H1 (cell line): Measurements from ENCODE around the gene RFX2. TPM values are rescaled to one million over a fixed set of nuclear protein-coding genes. Genes with fewer than 3 reads are reported as not detected.

Experiments used
- CTCF ChIA-PET: fragments of 300-600 bp; sonication (Branson Sonifier 250); formaldehyde crosslinking; loops from one replicate; lab custom pipeline; 2021; ENCODE audit not compliant: partially characterized antibody; lab: Charles Lee
- POLR2A ChIA-PET: fragments of 300-600 bp; sonication (Branson Sonifier 250); formaldehyde crosslinking; loops from one replicate; lab custom pipeline; 2021; ENCODE audit warnings: inconsistent platforms; ENCODE audit not compliant: partially characterized antibody; lab: Charles Lee
- DNase-seq, 2 experiments: peaks; one replicate each; pipeline versions ENCODE4 v3.0.0 to v3.0.0-alpha.2; 2010 to 2022; ENCODE audit warnings: low spot score in 2 of 2, low read depth in 1 of 2, mixed read lengths in 1 of 2
- FAIRE-seq: peaks from 2 replicates; lab custom pipeline; 2011; peaks lifted over from hg19 to GRCh38; lab: Jason Lieb, UNC
- H2AFZ ChIP-seq: 2 replicates; pipeline ENCODE4 v1.8.1; 2012; ENCODE audit warnings: low read length, inconsistent platforms
- H2AK5ac ChIP-seq: 2 replicates; pipeline ENCODE4 v1.6.1; 2013; ENCODE audit warnings: low read depth, low read length
- H2BK120ac ChIP-seq: replicated peaks from 2 replicates; pipeline ENCODE3; 2013; ENCODE audit warnings: low read depth, low read length, inconsistent platforms
- H2BK12ac ChIP-seq: 2 replicates; pipeline ENCODE4 v1.6.1; 2013; ENCODE audit warnings: low read depth, low read length
- H2BK15ac ChIP-seq: 2 replicates; pipeline ENCODE4 v1.6.1; 2013; ENCODE audit warnings: low read length
- H2BK20ac ChIP-seq: 2 replicates; pipeline ENCODE4 v1.6.1; 2013; ENCODE audit warnings: low read length
- H2BK5ac ChIP-seq: 2 replicates; pipeline ENCODE4 v1.6.1; 2013; ENCODE audit warnings: low read depth, low read length
- H3K14ac ChIP-seq: 2 replicates; pipeline ENCODE4 v1.6.1; 2013; ENCODE audit warnings: inconsistent platforms; ENCODE audit not compliant: insufficient read length
- H3K18ac ChIP-seq: 2 replicates; pipeline ENCODE4 v1.6.1; 2013; ENCODE audit warnings: low read length; ENCODE audit errors: extremely low read depth
- H3K23ac ChIP-seq: 2 replicates; pipeline ENCODE4 v1.6.1; 2013; ENCODE audit warnings: inconsistent platforms; ENCODE audit not compliant: insufficient read length
- H3K23me2 ChIP-seq: 2 replicates; pipeline ENCODE4 v1.6.1; 2013; ENCODE audit warnings: low read depth, low read length
- H3K27ac ChIP-seq: 2 replicates; pipeline ENCODE4 v1.6.1; 2011; ENCODE audit warnings: low read depth, low read length, inconsistent platforms
- H3K27me3 ChIP-seq, 4 experiments: replicated peaks in 1 of 4; 1 replicate in 1 of 4; 2 replicates in 3 of 4; pipeline versions ENCODE4 v1.6.1 to v1.8.1; 2011 to 2013; ENCODE audit warnings: low read length in 3 of 4, mild to moderate bottlenecking in 3 of 4, inconsistent platforms in 2 of 4, mixed read lengths in 2 of 4, moderate library complexity in 1 of 4; ENCODE audit not compliant: control insufficient read depth in 3 of 4, insufficient read depth in 3 of 4; ENCODE audit errors: extremely low read depth in 1 of 4
- H3K36me3 ChIP-seq, 4 experiments: 2 replicates each; pipeline versions ENCODE4 v1.6.1 to v1.8.1; 2011 to 2013; ENCODE audit warnings: mild to moderate bottlenecking in 4 of 4, low read length in 3 of 4, moderate library complexity in 2 of 4, control low read depth in 1 of 4, inconsistent platforms in 1 of 4; ENCODE audit not compliant: insufficient read depth in 4 of 4, control insufficient read depth in 2 of 4
- H3K4ac ChIP-seq: replicated peaks from 2 replicates; pipeline ENCODE3; 2013; ENCODE audit warnings: low read length, low read depth, mixed read lengths, inconsistent platforms; ENCODE audit not compliant: insufficient read length
- H3K4me1 ChIP-seq, 4 experiments: replicated peaks in 1 of 4; 1 replicate in 1 of 4; 2 replicates in 3 of 4; pipeline versions ENCODE4 v1.6.1 to v1.8.1; 2011 to 2013; ENCODE audit warnings: low read length in 3 of 4, inconsistent platforms in 2 of 4, mixed read lengths in 1 of 4; ENCODE audit not compliant: insufficient read depth in 4 of 4, control insufficient read depth in 3 of 4
- H3K4me2 ChIP-seq, 2 experiments: 2 replicates each; pipeline versions ENCODE4 v1.6.1 to v1.8.1; 2011 to 2013; ENCODE audit warnings: low read depth in 2 of 2, low read length in 2 of 2, control low read depth in 1 of 2, inconsistent platforms in 1 of 2, mild to moderate bottlenecking in 1 of 2; ENCODE audit not compliant: insufficient read depth in 1 of 2
- H3K4me3 ChIP-seq, 4 experiments: fragments of 200-600, 300-600 bp in 1 of 4; sonication (generic), shearing (Covaris generic), sonication (Bioruptor Twin) in 1 of 4; 2 replicates each; pipeline versions ENCODE4 v1.5.1 to v1.8.1; 2011 to 2016; ENCODE audit warnings: low read length in 4 of 4, low read depth in 3 of 4, control low read depth in 2 of 4, inconsistent platforms in 2 of 4, mild to moderate bottlenecking in 2 of 4, mixed read lengths in 1 of 4, moderate library complexity in 1 of 4; ENCODE audit not compliant: insufficient read depth in 2 of 4; ENCODE audit errors: extremely low read depth in 1 of 4
- H3K56ac ChIP-seq: replicated peaks from 2 replicates; pipeline ENCODE3; 2013; ENCODE audit warnings: low read depth, mild to moderate bottlenecking, mixed read lengths, low read length, inconsistent platforms; ENCODE audit not compliant: insufficient read length
- H3K79me1 ChIP-seq: 2 replicates; pipeline ENCODE4 v1.6.1; 2013; ENCODE audit warnings: low read depth, low read length, control low read depth
- H3K79me2 ChIP-seq, 2 experiments: 2 replicates each; pipeline versions ENCODE4 v1.6.1 to v1.8.1; 2012 to 2013; ENCODE audit warnings: low read length in 2 of 2, mild to moderate bottlenecking in 2 of 2, inconsistent platforms in 1 of 2; ENCODE audit not compliant: insufficient read depth in 2 of 2, control insufficient read depth in 1 of 2
- H3K9ac ChIP-seq, 4 experiments: replicated peaks in 1 of 4; 1 replicate in 1 of 4; 2 replicates in 3 of 4; pipeline versions ENCODE4 v1.6.1 to v1.8.1; 2011 to 2013; ENCODE audit warnings: low read depth in 3 of 4, low read length in 3 of 4, control low read depth in 2 of 4, mild to moderate bottlenecking in 2 of 4, moderate library complexity in 2 of 4, inconsistent platforms in 1 of 4; ENCODE audit errors: extremely low read depth in 1 of 4
- H3K9me3 ChIP-seq, 2 experiments: 2 replicates each; pipeline versions ENCODE4 v1.6.1 to v1.8.1; 2012 to 2013; ENCODE audit warnings: mild to moderate bottlenecking in 2 of 2, moderate library complexity in 2 of 2, control low read depth in 1 of 2, inconsistent platforms in 1 of 2, low read depth in 1 of 2, low read length in 1 of 2, mixed read lengths in 1 of 2; ENCODE audit not compliant: insufficient read depth in 2 of 2
- H4K20me1 ChIP-seq, 2 experiments: replicated peaks in 1 of 2; 2 replicates each; pipeline versions ENCODE3 to v1.8.1; 2011 to 2013; ENCODE audit warnings: inconsistent platforms in 2 of 2, low read length in 2 of 2, mild to moderate bottlenecking in 1 of 2; ENCODE audit not compliant: insufficient read depth in 2 of 2, control insufficient read depth in 1 of 2
- H4K5ac ChIP-seq: 2 replicates; pipeline ENCODE4 v1.6.1; 2013; ENCODE audit warnings: low read length, low read depth, mixed read lengths, inconsistent platforms; ENCODE audit not compliant: insufficient read length
- H4K8ac ChIP-seq: 2 replicates; pipeline ENCODE4 v1.8.0; 2013; ENCODE audit warnings: mild to moderate bottlenecking, moderate library complexity, low read length, inconsistent platforms; ENCODE audit not compliant: insufficient read depth; ENCODE audit errors: extremely low read depth
- H4K91ac ChIP-seq: replicated peaks from 2 replicates; pipeline ENCODE3; 2013; ENCODE audit warnings: low read length, mixed read lengths, inconsistent platforms; ENCODE audit not compliant: insufficient read length
- HDAC6 ChIP-seq: IDR thresholded peaks from one replicate; pipeline ENCODE4 v1.7.1; 2012; ENCODE audit warnings: low read depth, mild to moderate bottlenecking, inconsistent platforms, low read length, moderate library complexity
- KDM5A ChIP-seq: fragments of 200-600 bp; IDR thresholded peaks from 2 replicates; pipeline ENCODE4 v1.7.1; 2012; ENCODE audit warnings: mild to moderate bottlenecking, low read length, inconsistent platforms, mixed read lengths
- WGBS, 2 experiments: shearing (Covaris generic) in 1 of 2; methylation state at CpG; one replicate each; pipeline versions ENCODE4 v1.1.6 to v1.1.7; 2013 to 2015; ENCODE audit warnings: low lambda C conversion rate in 2 of 2, mixed read lengths in 2 of 2, inconsistent platforms in 1 of 2, low coverage in 1 of 2, missing lambda C conversion rate in 1 of 2; ENCODE audit not compliant: insufficient replicate concordance in 2 of 2, insufficient coverage in 1 of 2, insufficient read length in 1 of 2; ENCODE audit errors: extremely low coverage in 1 of 2, missing lambda C conversion rate in 1 of 2; 5-methylcytosine and 5-hydroxymethylcytosine counted together
- polyA plus RNA-seq, 7 experiments: library from polyadenylated mRNA; depleted of rRNA in 3 of 7; stranded (reverse) in 5 of 7; unstranded in 2 of 7; fragments of >200 nt in 5 of 7; fragments of 200-250 nt in 2 of 7; gene quantifications; 1 replicate in 5 of 7; 2 replicates in 1 of 7; 4 replicates in 1 of 7; pipeline versions ENCODE4 v1.2.1 to v1.2.3, GENCODE V29; 2011 to 2013; ENCODE audit warnings: missing spikeins in 2 of 7, mixed read lengths in 2 of 7
- total RNA-seq: library from RNA; stranded (reverse); fragmentation: NEBNext Ultra II Directional; extraction: Animal tissue kit (Norgen Biotek cat#: 25700); gene quantifications from 2 replicates; pipeline ENCODE4 v1.2.1, GENCODE V29; 2021

The RFX2 gene
- total and polyA plus RNA-seq, 2 of the 8 experiments (the other 6 are each of a cell fraction or from before 2014, with no cell fraction given), result 4.8 to 5.3 TPM

DNA sequence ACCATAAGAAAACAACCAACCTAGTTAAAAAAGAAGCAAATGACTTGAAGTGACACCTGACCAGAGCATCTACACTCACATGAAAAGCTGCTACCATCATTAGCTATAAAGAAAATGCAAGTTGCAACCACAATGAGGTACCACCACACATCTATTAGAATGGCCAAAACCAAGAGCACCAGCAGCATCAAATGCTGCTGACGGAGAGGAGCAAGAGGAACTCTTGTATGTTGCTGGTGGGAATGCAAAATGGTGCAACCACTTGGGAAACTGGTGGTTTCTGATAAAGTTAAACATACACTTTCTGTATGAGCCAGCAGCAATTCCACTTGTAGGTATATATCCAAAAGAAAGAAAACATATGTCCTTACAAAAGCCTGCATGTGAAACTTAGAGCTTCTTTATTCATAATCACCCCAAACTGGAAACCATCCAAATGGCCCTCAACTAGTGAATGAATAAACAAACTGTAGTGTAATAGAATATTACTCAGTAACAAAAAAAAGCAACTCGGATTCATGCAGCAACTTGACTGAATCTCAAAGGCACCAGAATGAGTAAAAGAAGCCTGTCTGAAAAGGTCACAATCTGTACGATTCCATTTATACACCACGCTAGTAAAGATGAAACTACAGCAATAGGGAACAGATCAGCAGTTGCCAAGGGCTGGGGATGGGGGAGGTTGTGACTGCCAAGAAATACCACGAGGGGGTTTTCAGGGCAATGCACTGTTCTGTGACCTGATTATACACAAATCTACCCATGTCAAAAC is 71.5 kb downstream of the RFX2 start:
- Histone ChIP-seq H3K79me1 (no peaks in the 10 kb centered on the region), H3K23me2 (no peaks in the 10 kb centered on the region), H3K4me1 (no peaks in the 10 kb centered on the region), H3K4me3 (no peak overlapping the region), H3K23ac (no peak overlapping the region), H4K91ac (no peak overlapping the region), H3K9me3 (no peaks in the 10 kb centered on the region), H2BK15ac (no peak overlapping the region), H4K20me1 (no peaks in the 10 kb centered on the region), H2AK5ac (no peak overlapping the region), H2BK20ac (no peak overlapping the region), H2BK12ac (no peak overlapping the region), H3K56ac (no peak overlapping the region), H3K18ac (no peak overlapping the region), H3K36me3 (no peaks in the 10 kb centered on the region), H3K79me2 (no peaks in the 10 kb centered on the region), H3K27ac (no peak overlapping the region), H2AFZ (no peak overlapping the region), H2BK120ac (no peak overlapping the region), H4K5ac (no peak overlapping the region), H3K27me3 (no peaks in the 10 kb centered on the region), H4K8ac (no peak overlapping the region), H3K9ac (no peak overlapping the region), H3K14ac (no peak overlapping the region), H3K4me2 (no peak overlapping the region), H2BK5ac (no peak overlapping the region), H3K4ac (no peak overlapping the region)
- POLR2A ChIA-PET, result no interaction called here
- FAIRE-seq, result no peak
- TF ChIP-seq KDM5A, result no peak
- no peak for TF ChIP-seq HDAC6
- WGBS, 2 experiments, result 90% methylated on average over 5 of the region's 5 CpGs; no CpG with 5 or more reads in 1 of the 2 experiments
- no peak for DNase-seq
- CTCF ChIA-PET, result no interaction called here
